ENCODE data around the gene SLC15A3.
"Not testable (repeated sequence)": the region's sequence is repeated elsewhere in the genome, so short reads cannot be mapped to it uniquely, and the experiment has no call there.

The SLC15A3 gene

DNA sequence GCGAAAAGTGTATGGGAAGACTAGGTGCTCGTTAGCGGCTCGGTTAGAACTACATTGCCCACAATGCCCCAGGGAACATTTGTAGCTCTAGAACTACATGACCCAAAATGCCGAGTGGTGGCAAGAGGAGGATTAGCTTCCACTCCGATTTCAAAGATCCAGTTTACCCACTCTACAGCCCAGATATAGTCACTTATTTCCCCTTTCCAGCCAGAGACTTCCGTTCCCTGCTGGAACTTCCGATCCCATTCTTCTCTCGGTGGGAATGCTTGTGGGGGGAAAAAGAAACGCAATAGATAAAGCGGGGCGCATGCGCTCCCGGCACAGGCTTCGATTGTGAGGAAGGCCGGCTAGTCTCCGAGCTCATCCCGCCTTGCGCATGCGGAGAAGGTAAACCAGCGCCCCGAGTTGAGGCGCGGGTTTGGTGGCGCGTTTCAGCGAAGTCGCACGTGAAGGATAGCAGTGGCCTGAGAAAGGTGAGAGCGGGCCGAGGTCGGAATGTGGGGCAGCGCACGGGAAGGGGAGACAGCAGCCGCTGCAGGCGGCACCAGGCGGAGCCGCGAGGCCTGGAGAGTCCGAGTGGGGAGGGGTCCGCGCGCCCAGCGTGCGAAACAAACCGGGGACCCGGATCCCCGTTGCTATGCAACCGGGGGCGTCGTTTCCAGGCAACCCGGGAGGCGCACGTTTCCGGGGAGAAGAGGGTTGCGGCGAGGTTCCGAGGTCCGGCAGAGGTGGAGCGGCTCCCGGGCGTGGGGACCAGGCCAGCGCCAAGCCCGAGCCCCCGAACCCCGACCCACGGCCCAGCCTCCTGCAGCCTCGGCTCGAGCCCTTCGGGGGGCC lies 38.0 kb downstream of the SLC15A3 start, which contains the start of gene TMEM109:
Gene TMEM109, plus strand, starts transcription at position 366 of the 840 bp plus-strand sequence. CDS start 5,536 bp downstream, outside the sequence.
- DNase-seq (ENCODE audit: low spot score) = peak; percentile 92

DNA sequence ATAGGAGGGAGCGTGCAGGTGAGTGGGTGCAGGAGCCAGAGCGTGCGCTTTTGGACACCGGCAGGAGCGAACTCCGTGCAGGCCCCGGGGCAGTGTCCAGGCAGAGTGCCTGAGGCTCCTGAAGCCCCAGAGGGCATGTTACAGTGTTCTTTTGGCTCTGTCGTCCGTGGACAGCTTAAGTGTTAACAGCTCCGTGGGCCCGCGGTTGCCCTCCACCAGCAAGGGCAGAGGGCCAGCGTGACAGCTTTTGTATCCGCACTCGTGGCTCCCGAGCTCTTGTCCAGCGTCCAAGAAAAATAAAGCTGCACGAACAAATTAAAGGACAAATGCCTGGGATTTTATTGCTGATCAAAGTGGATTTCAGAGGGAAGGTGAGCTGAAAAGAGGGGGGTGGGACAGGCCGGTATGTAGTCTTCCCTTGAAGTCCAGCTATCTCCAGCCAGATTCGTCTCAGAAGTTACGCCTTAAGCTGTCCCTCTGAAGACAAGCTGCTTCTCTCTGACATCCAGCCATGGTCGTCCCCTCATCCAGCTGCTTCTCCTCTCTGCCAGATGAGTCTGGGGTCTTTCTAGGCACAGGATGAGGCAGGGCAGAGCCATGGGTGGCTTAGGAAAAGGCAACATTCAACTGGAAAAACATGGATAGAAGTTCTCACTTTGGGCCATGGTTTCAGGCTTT lies 39.0 kb downstream of the SLC15A3 start:
- DNase-seq (ENCODE audit: low spot score) = no peak

- no peak for DNase-seq (ENCODE audit: low spot score)
These were observed 39.6 kb downstream of the SLC15A3 start for GRCh38 chr11:60912223-60912850.

DNA sequence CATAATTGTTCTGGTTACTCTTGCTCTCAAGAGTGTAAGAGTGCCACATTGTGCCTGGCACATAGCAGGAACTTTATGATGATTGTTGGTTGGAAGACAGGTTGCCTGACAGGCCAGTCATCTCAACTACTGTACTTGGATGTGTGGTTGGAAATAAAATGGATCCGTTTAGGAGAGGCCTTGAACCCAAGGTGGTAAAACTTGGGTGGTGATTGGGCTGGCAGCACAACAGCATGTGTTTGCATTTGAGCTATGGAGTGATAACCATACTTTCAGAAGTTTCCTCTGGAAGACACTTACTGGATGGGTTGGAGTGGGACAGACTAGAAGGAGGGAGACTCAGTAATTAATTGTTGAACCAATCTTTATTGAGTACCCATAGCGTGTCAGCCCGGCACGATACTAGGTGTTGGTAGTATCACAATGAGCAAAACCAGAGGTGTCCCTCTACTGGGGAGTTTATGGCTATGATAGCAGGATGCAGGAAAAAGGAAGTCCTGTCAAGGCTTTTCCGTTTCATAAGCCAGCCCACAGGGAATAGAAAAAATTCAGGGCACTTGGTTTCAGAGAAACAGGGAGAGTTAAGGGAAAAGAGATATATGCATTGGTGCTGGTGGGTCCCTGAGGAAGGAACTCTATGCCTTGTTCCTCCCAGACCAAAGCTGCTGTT lies 41.1 kb downstream of the SLC15A3 start:
- DNase-seq (ENCODE audit: low spot score) = no peak

DNA sequence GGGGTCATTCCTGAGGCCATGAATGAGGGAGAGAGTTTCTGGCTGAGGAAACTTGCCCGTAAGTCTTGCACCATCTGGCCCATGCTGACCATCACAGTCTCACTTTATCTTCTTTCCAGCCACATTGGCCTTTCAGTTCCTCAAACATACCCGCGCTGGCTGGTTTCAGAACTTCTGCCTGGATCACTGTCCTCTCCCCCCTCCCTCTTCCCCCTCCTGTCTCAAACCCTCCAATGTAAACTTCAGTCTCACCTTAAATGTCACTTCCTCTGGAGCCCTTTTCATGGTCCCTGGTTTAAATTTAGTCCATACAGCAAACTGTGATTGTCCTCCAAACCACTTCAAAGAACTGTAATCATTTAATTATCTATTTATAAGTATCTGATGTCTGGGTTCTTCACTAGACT lies 41.7 kb downstream of the SLC15A3 start:
- no peak for DNase-seq (ENCODE audit: low spot score)

- not testable (repeated sequence) for DNase-seq (ENCODE audit: low spot score)
These were observed 42.2 kb downstream of the SLC15A3 start for GRCh38 chr11:60909680-60910280.

DNA sequence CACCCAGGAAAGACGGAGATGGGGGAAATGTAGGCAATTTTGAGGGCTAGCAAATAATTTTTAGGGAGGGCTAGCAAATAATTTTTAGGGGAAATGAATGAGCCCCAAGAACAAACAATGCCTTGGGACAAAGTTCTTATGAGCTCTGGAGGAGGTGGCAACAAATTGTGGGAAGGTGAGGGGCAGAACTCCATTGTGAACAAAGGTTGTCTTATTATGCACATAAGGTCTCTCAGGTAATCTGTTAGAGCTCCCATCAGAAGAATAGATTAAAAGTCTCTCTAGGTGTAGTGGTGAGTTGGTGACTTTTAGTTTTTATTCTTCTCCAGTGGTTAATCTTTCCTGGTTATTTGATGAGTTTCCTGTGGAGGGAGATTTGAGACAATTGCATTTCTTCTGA lies 43.2 kb downstream of the SLC15A3 start:
- no peak for DNase-seq (ENCODE audit: low spot score)

- DNase-seq (ENCODE audit: low spot score) = peak; percentile 96
These were observed 45.6 kb downstream of the SLC15A3 start, which contains the start of gene PRPF19 for GRCh38 chr11:60906132-60906972. PRPF19 (minus strand) TSS chr11:60906585; CDS start chr11:60906382, 203 bp downstream.

DNA sequence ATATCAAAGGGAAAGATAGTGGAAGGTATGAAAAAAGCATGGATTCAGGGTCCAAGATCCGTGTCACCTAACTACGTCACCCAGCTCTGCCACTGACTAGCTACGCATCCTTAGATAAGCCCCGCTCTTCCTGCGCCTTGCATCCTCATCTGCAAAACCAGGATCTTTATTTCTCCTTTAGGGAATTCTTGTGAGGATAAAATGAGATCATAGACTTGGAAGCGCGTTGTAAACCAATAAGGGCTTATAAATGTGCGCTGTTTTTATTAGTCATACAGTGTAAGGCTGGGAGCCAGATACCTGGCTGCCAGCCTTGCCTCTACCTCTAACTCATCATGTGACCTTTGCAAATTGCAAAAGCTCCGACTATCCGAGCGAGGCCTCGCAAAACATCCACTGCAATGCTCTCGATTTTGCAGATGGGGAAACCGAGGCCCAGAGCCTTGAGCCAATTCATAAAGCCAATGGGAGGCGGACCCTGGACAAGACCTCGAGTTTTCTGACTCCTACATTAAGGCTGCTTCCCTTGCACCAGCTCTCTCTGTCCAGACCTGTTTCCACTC lies 46.3 kb downstream of the SLC15A3 start:
- no peak for DNase-seq (ENCODE audit: low spot score)

GRCh38 chr11:60905047-60905446 lies 46.9 kb downstream of the SLC15A3 start:
- no peak for DNase-seq (ENCODE audit: low spot score)

- DNase-seq (ENCODE audit: low spot score) = peak; percentile 36
These were observed 49.4 kb downstream of the SLC15A3 start for GRCh38 chr11:60902625-60903024.

GRCh38 chr11:60900673-60901404 lies 51.1 kb downstream of the SLC15A3 start:
- no peak for DNase-seq (ENCODE audit: low spot score)

- DNase-seq (ENCODE audit: low spot score) = no peak
These were observed 52.0 kb downstream of the SLC15A3 start for GRCh38 chr11:60899977-60900376.

DNA sequence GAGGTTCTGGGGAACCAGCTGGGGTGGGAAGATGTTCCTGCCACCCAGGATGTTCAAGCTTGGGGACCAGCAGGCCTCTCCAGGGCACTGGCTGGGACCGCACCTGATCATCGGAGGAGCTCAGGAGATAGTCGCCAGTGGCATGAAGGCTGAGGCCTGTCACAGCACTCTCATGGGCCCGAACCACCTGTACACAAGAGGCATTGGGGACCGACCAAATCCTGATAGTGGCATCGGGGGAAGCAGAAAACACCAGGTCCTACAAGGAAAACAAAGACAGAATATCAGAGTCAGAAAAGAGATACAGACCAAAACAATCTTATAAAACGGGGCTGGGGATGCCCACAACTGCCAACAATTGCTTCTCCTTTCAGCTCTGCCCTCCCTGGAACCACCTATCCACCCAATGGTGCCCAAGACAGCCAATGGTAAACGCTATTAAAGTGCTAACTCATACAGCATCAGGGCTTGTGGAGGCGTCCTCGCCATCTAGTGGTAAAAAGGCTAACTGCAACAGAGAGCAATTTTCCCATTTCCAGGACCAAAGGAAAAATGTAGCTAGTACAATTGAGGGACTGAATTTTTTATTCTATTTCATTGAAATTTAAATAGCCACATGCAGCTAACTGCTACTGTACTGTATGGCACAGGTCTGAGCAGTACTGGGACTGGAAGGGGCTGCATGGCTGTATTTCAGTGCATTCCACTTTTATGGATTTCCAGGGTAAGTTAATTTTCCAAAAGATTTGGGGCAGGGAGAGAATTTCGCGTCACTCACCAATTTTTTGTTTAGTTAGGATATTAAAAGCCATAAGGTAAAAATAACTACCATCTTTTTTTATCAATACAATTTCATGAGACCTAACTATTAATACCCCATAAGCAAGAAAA lies 52.7 kb downstream of the SLC15A3 start:
- DNase-seq (ENCODE audit: low spot score) = peak; percentile 60

DNA sequence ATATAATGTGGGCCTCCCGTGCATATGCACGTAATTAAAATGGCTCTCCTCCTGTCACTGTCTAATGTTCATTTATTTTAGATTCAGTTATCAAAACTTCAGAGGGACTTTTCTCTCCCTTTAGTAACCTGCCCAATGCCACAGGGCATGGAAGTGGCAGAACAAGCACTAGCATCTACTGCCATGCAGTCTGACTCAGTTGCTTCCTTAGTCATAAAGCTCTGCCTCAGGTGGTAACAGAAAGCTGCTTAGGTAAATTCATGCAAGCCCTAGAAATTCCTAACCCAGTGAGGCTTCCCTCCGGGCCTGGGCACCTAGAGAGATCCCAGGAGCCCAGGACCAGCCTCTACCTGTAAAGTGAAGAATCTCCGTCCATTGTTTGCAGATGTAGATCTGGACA lies 54.5 kb downstream of the SLC15A3 start:
- peak; percentile 9 for DNase-seq (ENCODE audit: low spot score)

- peak; percentile 5 for DNase-seq (ENCODE audit: low spot score)
These were observed 56.3 kb downstream of the SLC15A3 start for GRCh38 chr11:60895687-60896086.

- no peak for DNase-seq (ENCODE audit: low spot score)
These were observed 60.8 kb downstream of the SLC15A3 start for GRCh38 chr11:60891103-60891741.

- DNase-seq (ENCODE audit: low spot score) = no peak
These were observed 61.3 kb downstream of the SLC15A3 start for GRCh38 chr11:60890696-60891095.

Data from left forelimb (tissue), 1 donor.